CD4-positive, alpha-beta T cell treated with Interferon alpha-2 for 1 hour (primary cell): ENCODE results near the gene MMP20.
A peak's percentile ranks its signal among the peaks of the same experiment; 100 is the strongest.

Experiments
- DNase-seq, 2 donors: peaks; one replicate each; pipeline ENCODE4 v3.0.0-alpha.2; 2020 to 2022

MMP20 gene

GRCh38 chr11:102552447-102553194, 72.5 kb downstream of the MMP20 start:
- DNase-seq: no peak

GRCh38 chr11:102552020-102552419, 73.1 kb downstream of the MMP20 start:
- DNase-seq: no peak

GRCh38 chr11:102551169-102551781, 73.9 kb downstream of the MMP20 start:
- no peak for DNase-seq

GRCh38 chr11:102546923-102547471, 78.1 kb downstream of the MMP20 start:
- DNase-seq: peak; percentile 29 to 68

- peak in 1 of 2 donors; percentile 41 for DNase-seq
Measured at GRCh38 chr11:102546427-102546826, 78.7 kb downstream of the MMP20 start.

GRCh38 chr11:102545701-102546100, 79.4 kb downstream of the MMP20 start:
- DNase-seq: no peak

- no peak for DNase-seq
Measured at GRCh38 chr11:102544594-102544993, 80.5 kb downstream of the MMP20 start.

- DNase-seq: no peak
Measured at GRCh38 chr11:102539567-102539966, 85.6 kb downstream of the MMP20 start.

GRCh38 chr11:102538932-102539331, 86.2 kb downstream of the MMP20 start:
- DNase-seq: no peak

- no peak for DNase-seq
Measured at GRCh38 chr11:102534261-102534872, 90.8 kb downstream of the MMP20 start.

GRCh38 chr11:102530558-102530957, 94.6 kb downstream of the MMP20 start, which contains the start of gene MMP7:
Gene MMP7, minus strand, starts transcription at chr11:102530747. Its CDS starts 47 bp downstream, at chr11:102530700.
- DNase-seq: no peak

- no peak for DNase-seq
Measured at GRCh38 chr11:102528618-102529017, 96.5 kb downstream of the MMP20 start.

- no peak for DNase-seq
Measured at GRCh38 chr11:102527684-102528083, 97.4 kb downstream of the MMP20 start.

GRCh38 chr11:102527041-102527440, 98.1 kb downstream of the MMP20 start:
- DNase-seq: no peak
